Right lobe of liver (tissue), 4 donors: ENCODE data around the gene FRY.

Experiments used
- CTCF ChIP-seq, 4 donors: fragments of 200-600 bp in 3 of 4; fragments of 450-650 bp in 1 of 4; IDR thresholded peaks; one replicate each; pipeline versions ENCODE4 v1.5.1 to v1.8.0; 2016 to 2022; ENCODE audit warnings: antibody characterized with exemption in 4 of 4, mild to moderate bottlenecking in 2 of 4
- POLR2A ChIP-seq: fragments of 450-650 bp; IDR thresholded peaks from one replicate; pipeline ENCODE4 v1.6.1; 2017; ENCODE audit warnings: antibody characterized with exemption, mild to moderate bottlenecking
- donor health status: DM: no; HTN: no; CAD: no.
- donor health status: DM: no; HTN: no; CAD: no.
- donor health status: DM: no; HTN: yes; CAD: no.

- TF ChIP-seq CTCF (IDR thresholded peaks at IDR 0.05) (no peak), POLR2A (no peak)
Measured at GRCh38 chr13:31982540-31982939, 49.0 kb upstream of the FRY start.
